ENCODE measurements around the gene GPR84. TPM values are rescaled to one million over a fixed set of nuclear protein-coding genes. Genes with fewer than 3 reads are reported as not detected.

GPR84 gene
- total and polyA plus RNA-seq, 10 of the 15 experiments (the other 5 are each of a cell fraction or from before 2014, with no cell fraction given), result 0.37 to 4.7 (median 2.6) TPM

- TF ChIP-seq ZBTB33 (IDR thresholded peaks at IDR 0.05), result no peak
Measured at GRCh38 chr12:54321363-54321762, 42.9 kb downstream of the GPR84 start (continued).

MicroRNAs within 50 kb of the gene (microRNA counts, 767-probe panel; counts per million panel counts)
- 3,282 counts per million, percentile 90 among the panel's probes with 10 or more counts for microRNA hsa-miR-148b-3p

Small RNAs within 50 kb of the gene (microRNA-seq; reads per million reads assigned to microRNA genes)
- 148 reads per million, percentile 78 among the genes with 10 or more reads in this experiment for gene MIR148B

Small RNAs within 50 kb of the gene (small RNA-seq; reads per million reads assigned to genes)
- 1,239 reads per million, percentile 100 among the genes with 10 or more reads in this experiment for gene MIR148B
- not detected for gene RN7SL744P
- gene RNU6-950P, result not detected

Other genes starting within 250 kb of the GPR84 start
Only the 7 nearest of the 11 such genes appear.
- 74.4 and 81.4 TPM in 2 replicates for gene CBX5, start 84.4 kb downstream of the GPR84 start, total RNA-seq (2014; rRNA removed)
- gene CBX5, start 84.4 kb downstream of the GPR84 start, total RNA-seq (2014; rRNA removed; fragmentation: Illumina TruSeq; extraction: Trizol), result 74.6 and 76.1 TPM in 2 replicates
- 138 TPM in 2 replicates for gene CBX5, start 84.4 kb downstream of the GPR84 start, total RNA-seq (2021)
- gene CBX5, start 84.4 kb downstream of the GPR84 start, polyA plus RNA-seq (2011; rRNA removed), result 85.5 and 119 TPM in 2 replicates
- 74.6 and 89.6 TPM in 2 replicates for gene CBX5, start 84.4 kb downstream of the GPR84 start, polyA plus RNA-seq (2014; fragmentation: Illumina TruSeq; extraction: Trizol)
- 10 to 100 TPM; 66.9 to 67.1 TPM for gene CBX5, start 84.4 kb downstream of the GPR84 start, polyA plus RNA-seq (2014; fragmentation: Nextera tagmentation; extraction: Ambion mirVana)
- gene CBX5, start 84.4 kb downstream of the GPR84 start, polyA plus RNA-seq (2014; rRNA removed), result 45.1 and 46.7 TPM in 2 replicates
- 10 to 100 TPM; 85.8 to 87.6 TPM for gene CBX5, start 84.4 kb downstream of the GPR84 start, polyA plus RNA-seq (2016; fragmentation: Nextera tagmentation; extraction: Ambion mirVana)
- 630 and 696 TPM in 2 replicates for gene HNRNPA1, start 83.8 kb downstream of the GPR84 start, total RNA-seq (2014; rRNA removed)
- 1,089 and 1,177 TPM in 2 replicates for gene HNRNPA1, start 83.8 kb downstream of the GPR84 start, total RNA-seq (2014; rRNA removed; fragmentation: Illumina TruSeq; extraction: Trizol)
- gene HNRNPA1, start 83.8 kb downstream of the GPR84 start, total RNA-seq (2021), result 1,668 and 1,698 TPM in 2 replicates
- 821 and 1,080 TPM in 2 replicates for gene HNRNPA1, start 83.8 kb downstream of the GPR84 start, polyA plus RNA-seq (2011; rRNA removed)
- gene HNRNPA1, start 83.8 kb downstream of the GPR84 start, polyA plus RNA-seq (2014; fragmentation: Illumina TruSeq; extraction: Trizol), result 2,342 and 3,224 TPM in 2 replicates
- gene HNRNPA1, start 83.8 kb downstream of the GPR84 start, polyA plus RNA-seq (2014; fragmentation: Nextera tagmentation; extraction: Ambion mirVana), result 1,000 to 10,000 TPM; 1,456 to 1,756 TPM
- gene HNRNPA1, start 83.8 kb downstream of the GPR84 start, polyA plus RNA-seq (2014; rRNA removed), result 1,665 and 1,714 TPM in 2 replicates
- gene HNRNPA1, start 83.8 kb downstream of the GPR84 start, polyA plus RNA-seq (2016; fragmentation: Nextera tagmentation; extraction: Ambion mirVana), result 1,000 to 10,000 TPM; 1,346 to 1,358 TPM
- not detected in 2 replicates for gene NFE2, start 63.5 kb downstream of the GPR84 start, total RNA-seq (2014; rRNA removed)
- gene NFE2, start 63.5 kb downstream of the GPR84 start, total RNA-seq (2014; rRNA removed; fragmentation: Illumina TruSeq; extraction: Trizol), result not detected in 2 replicates
- 0.28 TPM in 1 of 2 replicates, not detected in the other for gene NFE2, start 63.5 kb downstream of the GPR84 start, total RNA-seq (2021)
- not detected in 2 replicates for gene NFE2, start 63.5 kb downstream of the GPR84 start, polyA plus RNA-seq (2011; rRNA removed)
- not detected in 2 replicates for gene NFE2, start 63.5 kb downstream of the GPR84 start, polyA plus RNA-seq (2014; fragmentation: Illumina TruSeq; extraction: Trizol)
- not detected for gene NFE2, start 63.5 kb downstream of the GPR84 start, polyA plus RNA-seq (2014; fragmentation: Nextera tagmentation; extraction: Ambion mirVana)
- 0.06 TPM in 1 of 2 replicates, not detected in the other for gene NFE2, start 63.5 kb downstream of the GPR84 start, polyA plus RNA-seq (2014; rRNA removed)
- not detected for gene NFE2, start 63.5 kb downstream of the GPR84 start, polyA plus RNA-seq (2016; fragmentation: Nextera tagmentation; extraction: Ambion mirVana)
- 112 and 131 TPM in 2 replicates for gene COPZ1, start 39.4 kb downstream of the GPR84 start, total RNA-seq (2014; rRNA removed)
- 128 and 130 TPM in 2 replicates for gene COPZ1, start 39.4 kb downstream of the GPR84 start, total RNA-seq (2014; rRNA removed; fragmentation: Illumina TruSeq; extraction: Trizol)
- 120 and 135 TPM in 2 replicates for gene COPZ1, start 39.4 kb downstream of the GPR84 start, total RNA-seq (2021)
- 263 and 302 TPM in 2 replicates for gene COPZ1, start 39.4 kb downstream of the GPR84 start, polyA plus RNA-seq (2011; rRNA removed)
- gene COPZ1, start 39.4 kb downstream of the GPR84 start, polyA plus RNA-seq (2014; fragmentation: Illumina TruSeq; extraction: Trizol), result 177 and 205 TPM in 2 replicates
- gene COPZ1, start 39.4 kb downstream of the GPR84 start, polyA plus RNA-seq (2014; fragmentation: Nextera tagmentation; extraction: Ambion mirVana), result 100 to 1,000 TPM; 260 to 378 TPM
- gene COPZ1, start 39.4 kb downstream of the GPR84 start, polyA plus RNA-seq (2014; rRNA removed), result 123 and 129 TPM in 2 replicates
- gene COPZ1, start 39.4 kb downstream of the GPR84 start, polyA plus RNA-seq (2016; fragmentation: Nextera tagmentation; extraction: Ambion mirVana), result 100 to 1,000 TPM; 192 to 209 TPM
- gene ZNF385A, start 20.2 kb upstream of the GPR84 start, total RNA-seq (2014; rRNA removed), result 1.8 and 1.9 TPM in 2 replicates
- 1.2 and 1.3 TPM in 2 replicates for gene ZNF385A, start 20.2 kb upstream of the GPR84 start, total RNA-seq (2014; rRNA removed; fragmentation: Illumina TruSeq; extraction: Trizol)
- 23.3 and 23.5 TPM in 2 replicates for gene ZNF385A, start 20.2 kb upstream of the GPR84 start, total RNA-seq (2021)
- gene ZNF385A, start 20.2 kb upstream of the GPR84 start, polyA plus RNA-seq (2011; rRNA removed), result 0.24 and 2.0 TPM in 2 replicates
- 4.6 and 10.4 TPM in 2 replicates for gene ZNF385A, start 20.2 kb upstream of the GPR84 start, polyA plus RNA-seq (2014; fragmentation: Illumina TruSeq; extraction: Trizol)
- gene ZNF385A, start 20.2 kb upstream of the GPR84 start, polyA plus RNA-seq (2014; fragmentation: Nextera tagmentation; extraction: Ambion mirVana), result under 1 TPM; 0.26 to 0.62 TPM
- gene ZNF385A, start 20.2 kb upstream of the GPR84 start, polyA plus RNA-seq (2014; rRNA removed), result 7.7 and 10.8 TPM in 2 replicates
- gene ZNF385A, start 20.2 kb upstream of the GPR84 start, polyA plus RNA-seq (2016; fragmentation: Nextera tagmentation; extraction: Ambion mirVana), result 10 to 100 TPM; 24.6 to 26.1 TPM
- gene ITGA5, start 54.8 kb upstream of the GPR84 start, total RNA-seq (2014; rRNA removed), result 0.73 and 0.98 TPM in 2 replicates
- 0.41 and 0.58 TPM in 2 replicates for gene ITGA5, start 54.8 kb upstream of the GPR84 start, total RNA-seq (2014; rRNA removed; fragmentation: Illumina TruSeq; extraction: Trizol)
- gene ITGA5, start 54.8 kb upstream of the GPR84 start, total RNA-seq (2021), result 1.2 and 1.5 TPM in 2 replicates
- 13.9 and 22.5 TPM in 2 replicates for gene ITGA5, start 54.8 kb upstream of the GPR84 start, polyA plus RNA-seq (2011; rRNA removed)
- 0.90 and 1.3 TPM in 2 replicates for gene ITGA5, start 54.8 kb upstream of the GPR84 start, polyA plus RNA-seq (2014; fragmentation: Illumina TruSeq; extraction: Trizol)
- under 1 TPM; 0.15 to 0.31 TPM for gene ITGA5, start 54.8 kb upstream of the GPR84 start, polyA plus RNA-seq (2014; fragmentation: Nextera tagmentation; extraction: Ambion mirVana)
- gene ITGA5, start 54.8 kb upstream of the GPR84 start, polyA plus RNA-seq (2014; rRNA removed), result 0.49 and 0.64 TPM in 2 replicates
- under 1 TPM; 0.23 to 0.35 TPM for gene ITGA5, start 54.8 kb upstream of the GPR84 start, polyA plus RNA-seq (2016; fragmentation: Nextera tagmentation; extraction: Ambion mirVana)
- gene GTSF1, start 109.1 kb upstream of the GPR84 start, total RNA-seq (2014; rRNA removed), result 82.4 and 95.4 TPM in 2 replicates
- gene GTSF1, start 109.1 kb upstream of the GPR84 start, total RNA-seq (2014; rRNA removed; fragmentation: Illumina TruSeq; extraction: Trizol), result 100 and 102 TPM in 2 replicates
- gene GTSF1, start 109.1 kb upstream of the GPR84 start, total RNA-seq (2021), result 65.9 and 67.9 TPM in 2 replicates
- 1.5 and 1.6 TPM in 2 replicates for gene GTSF1, start 109.1 kb upstream of the GPR84 start, polyA plus RNA-seq (2011; rRNA removed)
- gene GTSF1, start 109.1 kb upstream of the GPR84 start, polyA plus RNA-seq (2014; fragmentation: Illumina TruSeq; extraction: Trizol), result 146 and 192 TPM in 2 replicates
- gene GTSF1, start 109.1 kb upstream of the GPR84 start, polyA plus RNA-seq (2014; fragmentation: Nextera tagmentation; extraction: Ambion mirVana), result 100 to 1,000 TPM; 257 to 374 TPM
- 114 and 139 TPM in 2 replicates for gene GTSF1, start 109.1 kb upstream of the GPR84 start, polyA plus RNA-seq (2014; rRNA removed)
- gene GTSF1, start 109.1 kb upstream of the GPR84 start, polyA plus RNA-seq (2016; fragmentation: Nextera tagmentation; extraction: Ambion mirVana), result 100 to 1,000 TPM; 178 to 186 TPM

All from GM12878 (cell line).